Measurements from ENCODE around the gene CA12. TPM values are rescaled to one million over a fixed set of nuclear protein-coding genes. Genes with fewer than 3 reads are reported as not detected.
A peak's percentile ranks its signal among the peaks of the same experiment; 100 is the strongest.

Gene CA12
- total and polyA plus RNA-seq, 2 of the 8 experiments (the other 6 are each of a cell fraction or from before 2014, with no cell fraction given), result 4.7 to 4.9 TPM

- ChIA-PET POLR2A (ENCODE audit: partially characterized antibody) (no interaction called here), CTCF (ENCODE audit: partially characterized antibody) (no interaction called here)
- Histone ChIP-seq H3K14ac (ENCODE audit: insufficient read length) (no peak overlapping the region), H2BK20ac (ENCODE audit: low read length) (0 out of 2 replicates have a peak overlapping the region, but pooled peaks have one; percentile 35), H3K56ac (replicated peaks; ENCODE audit: insufficient read length, low read depth, low read length) (no peak overlapping the region), H2BK5ac (ENCODE audit: low read depth, low read length) (no peak overlapping the region), H3K79me2 (ENCODE audit: control insufficient read depth in 1 of 2, insufficient read depth in 2 of 2, low read length in 2 of 2) (no peaks in the 10 kb centered on the region), H2BK12ac (ENCODE audit: low read depth, low read length) (no peak overlapping the region), H3K18ac (ENCODE audit: extremely low read depth, low read length) (no peak overlapping the region), H3K27me3 (replicated peaks in 1 of 4; ENCODE audit: control insufficient read depth in 3 of 4, extremely low read depth in 1 of 4, insufficient read depth in 3 of 4, low read length in 3 of 4) (no peaks in the 10 kb centered on the region), H3K9ac (replicated peaks in 1 of 4; ENCODE audit: extremely low read depth in 1 of 4, low read depth in 3 of 4, low read length in 3 of 4) (no peak overlapping the region), H3K27ac (ENCODE audit: low read depth, low read length) (no peak overlapping the region), H4K20me1 (replicated peaks in 1 of 2; ENCODE audit: control insufficient read depth in 1 of 2, insufficient read depth in 2 of 2, low read length in 2 of 2) (no peaks in the 10 kb centered on the region), H3K4me2 (ENCODE audit: insufficient read depth in 1 of 2, low read depth in 2 of 2, low read length in 2 of 2) (no peak overlapping the region), H2AFZ (ENCODE audit: low read length) (no peak overlapping the region), H4K8ac (ENCODE audit: extremely low read depth, insufficient read depth, low read length) (no peak overlapping the region), H3K23me2 (ENCODE audit: low read depth, low read length) (no peaks in the 10 kb centered on the region), H4K91ac (replicated peaks; ENCODE audit: insufficient read length, low read length) (no peak overlapping the region), H3K36me3 (ENCODE audit: control insufficient read depth in 2 of 4, insufficient read depth in 4 of 4, low read length in 3 of 4) (no peaks in the 10 kb centered on the region), H3K4ac (replicated peaks; ENCODE audit: insufficient read length, low read depth, low read length) (no peak overlapping the region), H3K23ac (ENCODE audit: insufficient read length) (no peak overlapping the region), H3K4me3 (ENCODE audit: extremely low read depth in 1 of 4, insufficient read depth in 2 of 4, low read depth in 3 of 4, low read length in 4 of 4) (no peak overlapping the region), H2BK15ac (ENCODE audit: low read length) (no peak overlapping the region), H3K9me3 (ENCODE audit: insufficient read depth in 2 of 2, low read depth in 1 of 2, low read length in 1 of 2) (no peaks in the 10 kb centered on the region), H3K4me1 (replicated peaks in 1 of 4; ENCODE audit: control insufficient read depth in 3 of 4, insufficient read depth in 4 of 4, low read length in 3 of 4) (peaks cover 0 to 5% (median 3%) of the 10 kb centered on the region in 4 experiments; a peak in 5 of 7 replicates), H2AK5ac (ENCODE audit: low read depth, low read length) (no peak overlapping the region), H3K79me1 (ENCODE audit: low read depth, low read length) (no peaks in the 10 kb centered on the region), H2BK120ac (replicated peaks; ENCODE audit: low read depth, low read length) (no peak overlapping the region), H4K5ac (ENCODE audit: insufficient read length, low read depth, low read length) (no peak overlapping the region)
- FAIRE-seq, result no peak
- no peak for DNase-seq (ENCODE audit: low read depth in 1 of 2, low spot score in 2 of 2)
- TF ChIP-seq KDM4A (IDR thresholded peaks at IDR 0.05; ENCODE audit: low read depth, low read length, severe bottlenecking) (no peak), PHF8 (conservative IDR thresholded peaks at IDR 0.05; ENCODE audit: low read depth, low read length) (no peak), TAF7 (optimal IDR thresholded peaks at IDR 0.05; ENCODE audit: borderline replicate concordance, low read depth, low read length) (no peak), SRF (IDR thresholded peaks at IDR 0.05; ENCODE audit: low read depth, low read length) (no peak), HDAC6 (IDR thresholded peaks at IDR 0.05; ENCODE audit: low read depth, low read length) (no peak), HDAC2 (IDR thresholded peaks at IDR 0.05; ENCODE audit: borderline replicate concordance in 1 of 2, low read depth in 2 of 2, low read length in 2 of 2) (no peak), JUND (IDR thresholded peaks at IDR 0.05; ENCODE audit: low read length) (no peak), RXRA (IDR thresholded peaks at IDR 0.05; ENCODE audit: insufficient read depth, low read depth, low read length) (no peak), ATF3 (IDR thresholded peaks at IDR 0.05; ENCODE audit: insufficient read depth, low read depth, low read length) (no peak), SIN3A (conservative IDR thresholded peaks at IDR 0.05 in 1 of 2, IDR thresholded peaks at IDR 0.05 in 1 of 2; ENCODE audit: low read depth in 1 of 2, low read length in 2 of 2) (no peak), MAX (IDR thresholded peaks at IDR 0.05) (no peak), JUN (IDR thresholded peaks at IDR 0.05; ENCODE audit: low read depth, low read length) (no peak), EP300 (IDR thresholded peaks at IDR 0.05; ENCODE audit: borderline replicate concordance in 1 of 2, low read depth in 2 of 2, low read length in 2 of 2) (no peak)
- WGBS, 2 experiments (ENCODE audit: extremely low coverage in 1 of 2, insufficient coverage in 1 of 2, insufficient read length in 1 of 2, insufficient replicate concordance in 2 of 2, low coverage in 1 of 2, low lambda C conversion rate in 2 of 2, missing lambda C conversion rate in 1 of 2), result 90% methylated on average over 2 of the region's 2 CpGs; no CpG with 5 or more reads in 1 of the 2 experiments
Measured at GRCh38 chr15:63363292-63363691, 18.4 kb downstream of the CA12 start.
